ENCODE results near the gene TRIM39.

The TRIM39 gene

DNA sequence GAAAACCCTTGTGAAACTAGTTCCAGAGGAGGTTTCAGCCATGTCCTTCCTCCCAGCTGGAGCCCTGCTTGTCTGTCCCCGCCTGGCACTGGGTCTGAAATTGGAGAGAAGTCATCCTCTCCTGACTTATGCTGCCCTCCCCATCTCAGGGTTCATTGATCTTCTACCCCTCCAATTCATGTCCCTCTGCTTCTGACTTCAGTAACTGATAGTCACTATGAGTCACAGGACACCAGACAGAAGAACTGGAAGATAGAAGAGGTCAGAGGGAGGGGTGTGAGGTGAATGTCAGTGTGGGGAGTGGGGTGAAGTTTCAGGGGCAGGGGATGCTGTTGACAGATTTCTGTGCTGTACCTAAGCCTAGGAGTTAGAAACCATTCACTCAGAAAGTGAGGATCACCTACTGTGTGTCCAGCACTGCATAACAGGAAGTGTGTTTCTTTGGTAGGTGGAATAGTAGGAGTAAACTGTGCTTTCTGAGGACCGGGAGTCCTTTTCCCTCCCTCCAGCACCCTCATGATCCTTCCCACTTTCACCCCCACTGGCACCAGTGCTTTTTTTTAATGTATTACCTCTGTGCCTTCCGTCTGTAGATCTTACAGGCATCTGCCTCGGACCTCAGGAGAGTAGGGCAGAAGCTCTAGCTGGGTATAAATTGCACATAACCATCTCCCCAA, 17.6 kb downstream of the TRIM39 start:
- ATAC-seq (replicated peaks) (no peak), DNase-seq (no peak)
- no peaks in the 10 kb centered on the region for H3K9me3 Mint-ChIP-seq
- H3K27me3 Mint-ChIP-seq: no peaks in the 10 kb centered on the region
- H3K27ac Mint-ChIP-seq: peak overlapping the region; percentile 95
- H3K36me3 Mint-ChIP-seq: peaks cover 23 to 51% of the 10 kb centered on the region in 2 donors
- H3K4me3 Mint-ChIP-seq: peak overlapping the region in 1 of 2 donors; percentile 92
- peaks cover 25 to 42% of the 10 kb centered on the region in 2 donors for H3K4me1 Mint-ChIP-seq

DNA sequence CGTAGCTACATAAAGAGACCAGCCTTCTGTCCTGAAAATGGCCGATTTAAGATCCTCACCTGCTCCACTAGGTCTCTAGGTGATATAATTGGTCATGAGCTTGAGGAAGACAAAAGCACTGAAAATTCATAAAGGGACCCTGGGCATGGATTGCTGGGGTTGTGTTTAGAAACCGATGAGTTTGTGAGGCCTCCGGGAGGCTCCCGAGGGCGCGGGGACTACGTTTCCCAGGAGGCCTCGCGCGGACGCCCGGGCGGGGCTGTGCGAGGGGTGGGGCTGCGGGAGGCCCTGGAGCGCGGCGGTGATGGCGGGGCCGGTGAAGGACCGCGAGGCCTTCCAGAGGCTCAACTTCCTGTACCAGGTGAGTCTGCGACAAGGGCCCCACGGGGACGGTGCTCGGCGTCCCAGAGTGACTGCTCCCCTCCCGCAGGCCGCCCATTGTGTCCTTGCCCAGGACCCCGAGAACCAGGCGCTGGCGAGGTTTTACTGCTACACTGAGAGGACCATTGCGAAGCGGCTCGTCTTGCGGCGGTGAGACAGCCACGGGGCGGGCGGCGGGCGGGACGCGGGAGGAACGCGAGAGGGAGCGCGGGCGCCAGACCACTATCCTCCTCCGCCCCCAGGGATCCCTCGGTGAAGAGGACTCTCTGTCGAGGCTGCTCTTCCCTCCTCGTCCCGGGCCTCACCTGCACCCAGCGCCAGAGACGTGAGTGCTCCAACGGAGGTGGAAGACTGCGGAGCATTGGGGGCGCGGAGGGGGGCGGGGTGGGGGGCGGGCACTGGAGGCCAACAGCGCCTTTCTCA, 18.3 kb downstream of the TRIM39 start, which contains the start of gene RPP21:
TSS of gene RPP21 (plus strand) at position 289 of the 804 bp plus-strand sequence. CDS start at position 305, 16 bp downstream.
- H3K4me1 Mint-ChIP-seq: peaks cover 30 to 49% of the 10 kb centered on the region in 2 donors
- DNase-seq: peak; percentile 84
- no peaks in the 10 kb centered on the region for H3K27me3 Mint-ChIP-seq
- peak within 1 kb of the TSS; percentile 90 to 92 for H3K4me3 Mint-ChIP-seq
- H3K27ac Mint-ChIP-seq: peak within 1 kb of the TSS; percentile 95
- H3K9me3 Mint-ChIP-seq: no peaks in the 10 kb centered on the region
- peaks cover 22 to 44% of the 10 kb centered on the region in 2 donors for H3K36me3 Mint-ChIP-seq
- ATAC-seq (replicated peaks): peak; percentile 97 to 98

GRCh38 chr6:30345852-30346251, 19.1 kb downstream of the TRIM39 start:
- peaks cover 22 to 41% of the 10 kb centered on the region in 2 donors for H3K36me3 Mint-ChIP-seq
- H3K27me3 Mint-ChIP-seq: no peaks in the 10 kb centered on the region
- no peaks in the 10 kb centered on the region for H3K9me3 Mint-ChIP-seq

GRCh38 chr6:30348957-30349356, 22.2 kb downstream of the TRIM39 start:
- ATAC-seq (replicated peaks): peak in 1 of 2 donors; percentile 27
- Mint-ChIP-seq H3K36me3 (peaks cover 19 to 22% of the 10 kb centered on the region in 2 donors), H3K4me3 (peak overlapping the region; percentile 64 to 71), H3K27me3 (peaks cover 0 to 8% of the 10 kb centered on the region in 2 donors), H3K27ac (no peak overlapping the region), H3K9me3 (no peaks in the 10 kb centered on the region), H3K4me1 (peaks cover 39 to 65% of the 10 kb centered on the region in 2 donors)
- DNase-seq: no peak

More at GRCh38 chr6:30345852-30346251, 19.1 kb downstream of the TRIM39 start:
- DNase-seq (no peak), ATAC-seq (replicated peaks) (no peak)
- peaks cover 34 to 57% of the 10 kb centered on the region in 2 donors for H3K4me1 Mint-ChIP-seq
- H3K4me3 Mint-ChIP-seq: peak overlapping the region; percentile 90 to 92
- no peak overlapping the region for H3K27ac Mint-ChIP-seq

- peaks cover 16 to 20% of the 10 kb centered on the region in 2 donors for H3K36me3 Mint-ChIP-seq
- no peak overlapping the region for H3K4me3 Mint-ChIP-seq
- DNase-seq: no peak
- peaks cover 35 to 59% of the 10 kb centered on the region in 2 donors for H3K4me1 Mint-ChIP-seq
- H3K27me3 Mint-ChIP-seq: peaks cover under 1 to 11% of the 10 kb centered on the region in 2 donors
- H3K9me3 Mint-ChIP-seq: no peaks in the 10 kb centered on the region
- no peak for ATAC-seq (replicated peaks)
- H3K27ac Mint-ChIP-seq: no peak overlapping the region
These were observed 22.9 kb downstream of the TRIM39 start for GRCh38 chr6:30349421-30350177.

DNA sequence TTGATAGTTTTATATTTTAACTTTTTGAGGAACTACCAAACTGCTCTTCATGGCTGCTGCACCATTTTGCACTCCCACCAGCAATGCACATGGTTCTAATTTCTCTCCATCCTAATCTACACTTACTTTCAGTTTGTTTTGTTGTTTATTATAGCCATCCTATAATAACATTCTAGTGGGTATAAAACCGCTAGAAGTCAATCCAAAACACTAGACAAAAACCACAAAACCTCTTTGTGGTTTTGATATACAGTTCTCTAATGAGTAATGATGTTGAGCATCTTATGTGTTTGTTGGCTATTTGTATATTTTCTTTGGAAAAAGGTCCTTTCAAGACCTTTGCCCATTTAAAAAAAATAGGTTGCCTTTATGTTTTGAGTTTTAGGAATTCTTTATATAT, 23.8 kb downstream of the TRIM39 start:
- H3K36me3 Mint-ChIP-seq: peaks cover 16 to 20% of the 10 kb centered on the region in 2 donors
- H3K27me3 Mint-ChIP-seq: peaks cover 7 to 20% of the 10 kb centered on the region in 2 donors
- no peaks in the 10 kb centered on the region for H3K9me3 Mint-ChIP-seq
- no peak overlapping the region for H3K27ac Mint-ChIP-seq
- no peak for ATAC-seq (replicated peaks)
- no peak overlapping the region for H3K4me3 Mint-ChIP-seq
- no peak for DNase-seq
- peaks cover 32 to 54% of the 10 kb centered on the region in 2 donors for H3K4me1 Mint-ChIP-seq

DNA sequence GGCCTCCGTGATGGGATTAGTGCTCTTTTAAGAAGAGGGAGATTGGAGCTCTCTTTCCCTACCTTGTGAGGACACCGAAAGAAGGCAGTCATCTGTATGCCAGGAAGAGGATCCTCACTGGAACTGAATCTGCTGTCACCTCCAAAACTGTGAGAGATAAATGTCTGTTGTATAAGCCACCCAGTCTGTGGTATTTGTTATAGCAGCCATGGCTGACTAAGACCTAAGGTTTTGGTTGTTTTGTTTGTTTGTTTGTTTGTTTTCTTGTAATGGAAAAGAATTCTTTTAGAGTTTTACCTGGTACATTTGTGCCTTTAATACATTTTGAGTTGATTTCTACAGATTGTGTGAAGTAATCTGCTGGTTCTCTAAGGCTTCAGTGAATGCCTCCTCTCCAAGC, 25.8 kb downstream of the TRIM39 start:
- peaks cover 24 to 47% of the 10 kb centered on the region in 2 donors for H3K4me1 Mint-ChIP-seq
- H3K9me3 Mint-ChIP-seq: no peaks in the 10 kb centered on the region
- ATAC-seq (replicated peaks) (no peak), DNase-seq (no peak)
- peaks cover 7 to 31% of the 10 kb centered on the region in 2 donors for H3K27me3 Mint-ChIP-seq
- no peak overlapping the region for H3K27ac Mint-ChIP-seq
- H3K4me3 Mint-ChIP-seq: no peak overlapping the region
- H3K36me3 Mint-ChIP-seq: peaks cover 4 to 8% of the 10 kb centered on the region in 2 donors

DNA sequence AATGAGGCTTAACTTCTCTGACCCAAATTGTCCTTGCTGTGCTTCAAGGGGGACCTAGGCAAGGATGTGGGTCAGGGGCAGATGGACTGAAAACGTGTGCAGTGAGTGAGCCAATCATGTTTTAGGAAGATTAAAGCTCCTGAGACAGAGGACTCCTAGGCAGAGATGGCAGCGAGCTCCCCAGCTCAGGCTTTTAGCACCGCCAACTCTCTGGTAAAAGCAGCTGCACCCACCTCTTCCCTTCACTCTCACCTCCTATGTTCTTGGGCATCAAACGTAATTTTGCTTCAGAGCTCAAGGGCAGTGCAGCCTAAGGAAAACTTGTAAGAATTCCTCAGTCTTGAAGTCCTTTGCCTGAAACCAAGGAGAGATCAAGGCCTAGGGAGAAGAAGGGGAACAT, 28.6 kb downstream of the TRIM39 start:
- Mint-ChIP-seq H3K4me3 (no peak overlapping the region), H3K4me1 (peaks cover 14 to 27% of the 10 kb centered on the region in 2 donors), H3K36me3 (peaks cover 0 to 1% of the 10 kb centered on the region in 2 donors), H3K27me3 (peaks cover 24 to 52% of the 10 kb centered on the region in 2 donors), H3K27ac (no peak overlapping the region), H3K9me3 (no peaks in the 10 kb centered on the region)
- DNase-seq: no peak
- ATAC-seq (replicated peaks): no peak

GRCh38 chr6:30356536-30356935, 29.8 kb downstream of the TRIM39 start:
- DNase-seq (no peak), ATAC-seq (replicated peaks) (no peak)
- Mint-ChIP-seq H3K27ac (no peak overlapping the region), H3K36me3 (no peaks in the 10 kb centered on the region), H3K9me3 (no peaks in the 10 kb centered on the region), H3K4me3 (no peak overlapping the region), H3K4me1 (peaks cover 6 to 15% of the 10 kb centered on the region in 2 donors), H3K27me3 (peaks cover 34 to 64% of the 10 kb centered on the region in 2 donors)

DNA sequence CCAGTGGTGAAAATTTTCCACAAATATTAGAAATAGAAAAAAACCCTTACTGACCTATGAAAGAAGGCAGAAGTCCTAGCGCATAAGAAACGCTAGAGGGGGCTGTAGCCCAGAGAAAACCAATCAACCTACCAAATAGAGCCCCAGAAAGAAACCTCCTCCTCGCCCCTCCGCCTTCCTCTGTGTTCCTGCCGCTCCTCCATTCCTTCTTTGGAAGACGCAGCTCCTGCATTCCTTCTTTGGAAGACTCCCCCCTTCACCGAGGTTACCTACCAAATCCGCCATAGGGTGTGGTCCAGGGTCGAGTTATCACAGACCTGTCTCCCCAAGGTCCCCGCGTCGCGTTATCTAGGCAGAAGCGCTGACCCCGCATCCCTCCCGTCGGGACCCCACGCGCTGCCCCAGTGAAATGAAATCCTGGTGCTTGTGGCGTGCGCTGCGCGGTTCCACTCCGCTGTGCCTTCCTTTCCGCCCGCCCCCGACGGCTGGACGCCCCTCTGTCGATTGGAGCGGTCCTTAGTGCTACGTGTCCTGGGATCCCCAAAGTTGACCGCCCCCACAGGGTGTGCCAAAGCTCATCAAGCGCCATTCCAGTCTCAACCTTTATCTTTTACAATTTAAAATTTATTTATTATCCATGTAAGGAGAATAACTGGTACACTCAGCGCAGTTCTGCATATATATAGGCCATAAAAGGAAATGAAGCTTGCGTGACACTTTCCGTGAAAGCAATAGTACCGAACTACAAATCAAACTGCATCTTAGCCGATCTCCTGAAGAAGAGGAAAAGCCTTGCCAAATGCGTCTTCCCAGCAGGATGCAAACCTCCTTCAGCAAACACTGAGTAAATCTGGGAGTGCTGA, 31.2 kb downstream of the TRIM39 start:
- H3K4me3 Mint-ChIP-seq: peak overlapping the region; percentile 85 to 89
- peaks cover 0 to 2% of the 10 kb centered on the region in 2 donors for H3K36me3 Mint-ChIP-seq
- no peak overlapping the region for H3K27ac Mint-ChIP-seq
- H3K4me1 Mint-ChIP-seq: peaks cover 6 to 13% of the 10 kb centered on the region in 2 donors
- peaks cover 3 to 4% of the 10 kb centered on the region in 2 donors for H3K9me3 Mint-ChIP-seq
- ATAC-seq (replicated peaks): peak; percentile 92 to 93
- peaks cover 43 to 73% of the 10 kb centered on the region in 2 donors for H3K27me3 Mint-ChIP-seq
- DNase-seq: peak; percentile 37

DNA sequence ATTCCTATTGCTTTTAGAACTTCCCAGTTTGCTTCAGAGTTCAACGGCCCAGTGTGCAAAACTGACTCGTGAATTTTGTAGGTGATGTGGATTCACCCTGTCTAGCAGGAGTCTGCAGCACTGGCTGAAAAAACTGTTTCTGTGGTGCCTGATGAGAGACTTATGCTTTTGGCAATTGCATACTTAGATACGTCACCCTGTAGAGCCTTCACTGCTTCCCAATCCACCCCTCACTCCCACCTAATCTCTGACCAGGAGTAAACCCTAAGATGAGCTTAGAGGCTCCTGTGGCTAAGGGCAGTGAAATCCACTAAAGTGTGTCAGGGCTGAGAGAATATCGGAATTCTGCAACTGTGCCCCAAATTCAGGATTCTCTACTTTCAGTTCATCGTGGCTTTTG, 32.5 kb downstream of the TRIM39 start:
- Mint-ChIP-seq H3K4me3 (no peak overlapping the region), H3K9me3 (peaks cover 3 to 4% of the 10 kb centered on the region in 2 donors), H3K4me1 (peaks cover 6 to 13% of the 10 kb centered on the region in 2 donors), H3K27me3 (peaks cover 43 to 63% of the 10 kb centered on the region in 2 donors), H3K36me3 (peaks cover 0 to 2% of the 10 kb centered on the region in 2 donors), H3K27ac (no peak overlapping the region)
- ATAC-seq (replicated peaks) (no peak), DNase-seq (no peak)

- peaks cover 43 to 60% of the 10 kb centered on the region in 2 donors for H3K27me3 Mint-ChIP-seq
- no peak overlapping the region for H3K27ac Mint-ChIP-seq
- H3K4me1 Mint-ChIP-seq: peaks cover 6 to 13% of the 10 kb centered on the region in 2 donors
- DNase-seq: no peak
- ATAC-seq (replicated peaks): no peak
- no peak overlapping the region for H3K4me3 Mint-ChIP-seq
- peaks cover 3 to 4% of the 10 kb centered on the region in 2 donors for H3K9me3 Mint-ChIP-seq
- H3K36me3 Mint-ChIP-seq: peaks cover 0 to 2% of the 10 kb centered on the region in 2 donors
These were observed 33.4 kb downstream of the TRIM39 start for GRCh38 chr6:30360139-30360538.

DNA sequence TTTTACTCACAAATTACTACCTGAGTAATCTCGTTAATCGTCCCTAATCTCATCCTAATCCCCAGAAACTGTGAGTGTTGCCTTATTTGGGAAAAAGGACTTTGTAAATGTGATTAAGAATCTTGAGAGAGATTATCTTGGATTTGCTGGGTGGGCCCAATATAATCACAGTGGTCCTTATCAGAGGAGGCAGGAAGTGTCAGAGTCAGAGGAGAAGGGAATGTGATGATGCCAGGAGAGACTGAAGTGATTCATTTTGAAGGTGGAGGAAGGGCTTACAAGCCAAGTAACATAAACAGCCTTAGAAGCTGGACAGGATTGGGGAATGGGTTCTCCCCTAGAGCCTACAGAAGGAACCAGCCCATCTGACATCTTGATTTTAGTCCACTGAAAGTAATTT, 34.9 kb downstream of the TRIM39 start:
- no peak overlapping the region for H3K27ac Mint-ChIP-seq

More for the DNA sequence above, 34.9 kb downstream of the TRIM39 start:
- peaks cover 0 to 2% of the 10 kb centered on the region in 2 donors for H3K36me3 Mint-ChIP-seq
- DNase-seq (no peak), ATAC-seq (replicated peaks) (no peak)
- peaks cover 6 to 13% of the 10 kb centered on the region in 2 donors for H3K4me1 Mint-ChIP-seq
- H3K4me3 Mint-ChIP-seq: no peak overlapping the region
- peaks cover 3 to 4% of the 10 kb centered on the region in 2 donors for H3K9me3 Mint-ChIP-seq
- peaks cover 57 to 69% of the 10 kb centered on the region in 2 donors for H3K27me3 Mint-ChIP-seq

Measured in stimulated activated naive B cell treated with anti-CD40 and anti-IgM and Interleukin-4, amounts not matched to agents 10 μg/mL and 1 μg/mL and 100 μg/mL, for 72 hours (primary cell).